Measurements from ENCODE around the gene CDHR2. TPM values are rescaled to one million over a fixed set of nuclear protein-coding genes. Genes with fewer than 3 reads are reported as not detected.

The CDHR2 gene
- total RNA-seq, 1 donor = under 0.01 TPM

DNA sequence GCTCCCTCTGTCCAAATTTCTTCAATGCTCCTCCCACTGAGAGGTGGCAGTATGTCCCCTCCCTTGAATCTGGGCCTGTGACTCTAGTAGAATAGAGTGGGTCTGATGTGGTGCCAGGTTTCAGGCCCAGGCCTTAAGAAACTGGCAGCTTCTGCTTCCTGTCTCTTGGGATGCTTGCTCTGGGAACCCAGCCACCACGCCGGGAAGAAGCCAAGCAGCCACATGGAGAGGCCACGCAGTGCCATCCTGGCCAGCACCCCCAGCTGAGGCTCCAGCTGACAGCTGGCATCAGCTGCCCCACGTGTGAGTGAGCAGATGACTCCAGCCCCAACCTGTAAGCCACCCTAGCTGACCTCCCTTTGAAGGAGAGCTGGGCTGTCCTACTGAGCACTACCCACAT lies 90.8 kb downstream of the CDHR2 start:
- Histone ChIP-seq H3K27me3 (ENCODE audit: insufficient read depth, low read length) (peaks cover 22% of the 10 kb centered on the region), H3K4me2 (ENCODE audit: insufficient read depth, low read length) (no peak overlapping the region), H2AFZ (ENCODE audit: low read length) (no peak overlapping the region), H3K9me3 (ENCODE audit: low read depth, low read length) (no peaks in the 10 kb centered on the region), H3K27ac (ENCODE audit: low read depth, low read length) (no peak overlapping the region), H4K20me1 (ENCODE audit: insufficient read depth, low read length) (no peaks in the 10 kb centered on the region), H3K4me1 (ENCODE audit: insufficient read depth, low read length) (no peaks in the 10 kb centered on the region), H3K36me3 (ENCODE audit: insufficient read depth, low read length) (no peaks in the 10 kb centered on the region), H3K4me3 (ENCODE audit: insufficient read depth, low read length) (no peak overlapping the region), H3K79me2 (ENCODE audit: insufficient read depth, low read length) (no peaks in the 10 kb centered on the region)
- DNase-seq (ENCODE audit: insufficient read length, low spot score, missing footprints) = no peak
- TF ChIP-seq, protein P1, sequence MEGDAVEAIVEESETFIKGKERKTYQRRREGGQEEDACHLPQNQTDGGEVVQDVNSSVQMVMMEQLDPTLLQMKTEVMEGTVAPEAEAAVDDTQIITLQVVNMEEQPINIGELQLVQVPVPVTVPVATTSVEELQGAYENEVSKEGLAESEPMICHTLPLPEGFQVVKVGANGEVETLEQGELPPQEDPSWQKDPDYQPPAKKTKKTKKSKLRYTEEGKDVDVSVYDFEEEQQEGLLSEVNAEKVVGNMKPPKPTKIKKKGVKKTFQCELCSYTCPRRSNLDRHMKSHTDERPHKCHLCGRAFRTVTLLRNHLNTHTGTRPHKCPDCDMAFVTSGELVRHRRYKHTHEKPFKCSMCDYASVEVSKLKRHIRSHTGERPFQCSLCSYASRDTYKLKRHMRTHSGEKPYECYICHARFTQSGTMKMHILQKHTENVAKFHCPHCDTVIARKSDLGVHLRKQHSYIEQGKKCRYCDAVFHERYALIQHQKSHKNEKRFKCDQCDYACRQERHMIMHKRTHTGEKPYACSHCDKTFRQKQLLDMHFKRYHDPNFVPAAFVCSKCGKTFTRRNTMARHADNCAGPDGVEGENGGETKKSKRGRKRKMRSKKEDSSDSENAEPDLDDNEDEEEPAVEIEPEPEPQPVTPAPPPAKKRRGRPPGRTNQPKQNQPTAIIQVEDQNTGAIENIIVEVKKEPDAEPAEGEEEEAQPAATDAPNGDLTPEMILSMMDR (IDR thresholded peaks at IDR 0.05; ENCODE audit: extremely low read depth, low read depth, low read length) = no peak

DNA sequence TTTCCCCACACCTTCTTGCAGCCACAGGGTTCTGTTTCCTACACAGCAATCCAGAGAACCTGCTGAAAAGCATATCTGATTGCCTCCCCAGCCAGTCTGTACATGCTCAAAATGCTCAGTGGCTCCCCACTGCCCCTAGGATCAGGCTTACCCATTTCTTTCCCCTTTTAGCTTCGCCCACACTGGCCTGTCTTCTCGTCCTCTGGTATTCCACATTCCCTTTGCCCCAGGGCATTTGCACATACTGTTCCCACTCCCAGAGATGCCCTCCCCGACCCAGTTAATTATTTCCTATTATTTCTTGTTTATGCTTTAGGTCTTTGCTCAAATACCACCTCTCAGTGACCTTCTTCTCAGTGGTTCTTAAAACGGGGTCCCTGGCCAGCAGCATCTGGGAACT lies 91.5 kb downstream of the CDHR2 start:
- H3K9me3 ChIP-seq (ENCODE audit: low read depth, low read length) = no peaks in the 10 kb centered on the region
- H4K20me1 ChIP-seq (ENCODE audit: insufficient read depth, low read length) = no peaks in the 10 kb centered on the region
- no peak overlapping the region for H3K27ac ChIP-seq (ENCODE audit: low read depth, low read length)
- TF ChIP-seq, protein P1 (IDR thresholded peaks at IDR 0.05; ENCODE audit: extremely low read depth, low read depth, low read length) = no peak
- H3K4me2 ChIP-seq (ENCODE audit: insufficient read depth, low read length) = no peak overlapping the region
- H3K79me2 ChIP-seq (ENCODE audit: insufficient read depth, low read length) = no peaks in the 10 kb centered on the region
- H3K27me3 ChIP-seq (ENCODE audit: insufficient read depth, low read length) = peaks cover 15% of the 10 kb centered on the region
- H3K4me3 ChIP-seq (ENCODE audit: insufficient read depth, low read length) = no peak overlapping the region
- no peak overlapping the region for H2AFZ ChIP-seq (ENCODE audit: low read length)
- H3K4me1 ChIP-seq (ENCODE audit: insufficient read depth, low read length) = no peaks in the 10 kb centered on the region
- DNase-seq (ENCODE audit: insufficient read length, low spot score, missing footprints) = no peak
- H3K36me3 ChIP-seq (ENCODE audit: insufficient read depth, low read length) = no peaks in the 10 kb centered on the region

DNA sequence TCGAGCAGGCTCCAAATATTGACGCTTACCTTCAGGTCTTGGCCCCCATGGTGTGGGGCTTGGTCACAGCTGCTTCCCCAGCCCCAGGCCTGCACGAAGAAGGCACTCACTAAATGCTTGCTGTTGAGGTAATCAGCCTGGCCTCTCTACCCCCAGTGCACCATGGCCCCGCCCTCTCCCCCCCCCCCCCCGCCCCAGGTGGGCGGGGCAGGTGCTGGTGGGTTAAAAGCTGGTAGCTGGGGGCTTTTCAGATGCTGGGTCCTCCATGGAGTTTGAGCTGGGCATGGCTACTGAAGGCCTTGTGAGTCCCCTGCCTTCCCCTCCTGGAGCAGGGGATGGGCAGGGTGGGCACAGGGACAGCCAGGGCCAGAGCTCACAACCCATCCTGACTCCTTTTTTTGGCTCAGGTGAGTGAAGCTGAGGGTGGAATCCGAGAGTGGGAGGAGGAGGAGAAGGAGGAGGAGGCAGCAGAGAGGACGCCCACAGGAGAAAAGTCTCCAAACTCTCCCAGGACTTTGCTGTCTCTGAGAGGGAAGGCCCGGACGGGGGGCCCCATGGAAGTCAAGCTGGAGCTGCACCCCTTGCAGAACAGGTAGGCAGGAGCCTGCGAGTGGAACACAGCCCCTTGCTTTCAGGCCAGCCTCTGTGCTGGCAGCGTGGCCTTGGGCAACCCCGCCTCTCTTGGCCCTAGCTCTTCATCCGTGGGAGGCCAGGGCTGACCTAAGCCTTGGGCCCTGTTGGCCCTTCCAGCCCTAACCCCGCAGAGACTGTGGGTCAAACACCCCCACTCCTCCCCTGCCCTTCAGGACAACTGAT lies 93.7 kb downstream of the CDHR2 start:
- Histone ChIP-seq H3K27me3 (ENCODE audit: insufficient read depth, low read length) (peaks cover 6% of the 10 kb centered on the region), H3K36me3 (ENCODE audit: insufficient read depth, low read length) (no peaks in the 10 kb centered on the region), H2AFZ (ENCODE audit: low read length) (no peak overlapping the region), H3K27ac (ENCODE audit: low read depth, low read length) (no peak overlapping the region), H3K9me3 (ENCODE audit: low read depth, low read length) (no peaks in the 10 kb centered on the region), H3K79me2 (ENCODE audit: insufficient read depth, low read length) (peaks cover 5% of the 10 kb centered on the region), H3K4me1 (ENCODE audit: insufficient read depth, low read length) (peaks cover 6% of the 10 kb centered on the region), H4K20me1 (ENCODE audit: insufficient read depth, low read length) (no peaks in the 10 kb centered on the region), H3K4me3 (ENCODE audit: insufficient read depth, low read length) (no peak overlapping the region), H3K4me2 (ENCODE audit: insufficient read depth, low read length) (no peak overlapping the region)
- no peak for DNase-seq (ENCODE audit: insufficient read length, low spot score, missing footprints)
- TF ChIP-seq, protein P1 (IDR thresholded peaks at IDR 0.05; ENCODE audit: extremely low read depth, low read depth, low read length) = no peak

DNA sequence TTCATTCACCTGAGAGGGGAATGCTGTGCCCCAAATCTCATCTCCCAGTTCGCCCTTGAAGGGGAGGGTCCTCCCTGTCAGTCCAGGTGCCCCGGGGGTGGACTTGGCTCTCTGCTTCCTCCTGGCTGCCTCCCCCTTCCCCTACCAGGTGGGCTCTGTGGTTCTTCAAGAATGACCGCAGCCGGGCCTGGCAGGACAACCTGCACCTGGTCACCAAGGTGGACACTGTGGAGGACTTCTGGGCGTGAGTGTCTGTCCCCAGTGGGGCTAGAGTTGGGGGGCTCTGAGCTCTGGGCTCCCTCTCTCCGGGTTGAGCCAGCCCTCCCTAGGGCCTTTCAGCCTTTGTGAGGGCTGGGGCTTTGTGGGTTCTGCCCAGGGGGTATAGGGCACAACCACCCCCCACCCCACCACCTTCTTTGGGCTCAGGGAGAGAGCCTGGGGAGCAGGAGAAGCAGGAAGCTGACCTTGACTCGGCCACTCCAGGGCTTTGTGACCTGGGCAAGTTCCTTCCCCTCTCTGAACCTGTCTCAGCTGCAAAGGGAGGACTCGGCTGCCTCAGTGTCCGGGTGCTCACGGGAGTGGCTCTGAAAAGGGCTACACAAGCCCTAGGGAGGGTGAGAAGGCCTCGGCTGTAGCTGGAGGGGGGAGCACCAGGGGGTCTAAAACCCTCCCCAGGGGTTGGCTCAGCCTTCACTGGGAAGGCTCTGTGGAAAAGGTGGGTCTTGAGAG lies 94.5 kb downstream of the CDHR2 start:
- Histone ChIP-seq H3K9me3 (ENCODE audit: low read depth, low read length) (no peaks in the 10 kb centered on the region), H2AFZ (ENCODE audit: low read length) (no peak overlapping the region), H3K4me1 (ENCODE audit: insufficient read depth, low read length) (peaks cover 12% of the 10 kb centered on the region), H3K79me2 (ENCODE audit: insufficient read depth, low read length) (peaks cover 12% of the 10 kb centered on the region), H4K20me1 (ENCODE audit: insufficient read depth, low read length) (peaks cover 4% of the 10 kb centered on the region), H3K4me3 (ENCODE audit: insufficient read depth, low read length) (no peak overlapping the region), H3K36me3 (ENCODE audit: insufficient read depth, low read length) (no peaks in the 10 kb centered on the region), H3K27me3 (ENCODE audit: insufficient read depth, low read length) (no peaks in the 10 kb centered on the region), H3K4me2 (ENCODE audit: insufficient read depth, low read length) (no peak overlapping the region), H3K27ac (ENCODE audit: low read depth, low read length) (no peak overlapping the region)
- TF ChIP-seq, protein P1 (IDR thresholded peaks at IDR 0.05; ENCODE audit: extremely low read depth, low read depth, low read length) = no peak
- DNase-seq (ENCODE audit: insufficient read length, low spot score, missing footprints) = no peak

All from osteoblast (primary cell).